ENCODE data around the gene CIBAR2. TPM values are rescaled to one million over a fixed set of nuclear protein-coding genes. Genes with fewer than 3 reads are reported as not detected.

Gene CIBAR2
- total and polyA plus RNA-seq, 2 experiments from 2014 or later: 0.13 TPM; not detected in 1

GRCh38 chr16:85079785-85080570, 32.3 kb downstream of the CIBAR2 start:
- H4K20me1 ChIP-seq (ENCODE audit: insufficient read depth, poor library complexity, severe bottlenecking): no peaks in the 10 kb centered on the region
- no peaks in the 10 kb centered on the region for H3K9me2 ChIP-seq (replicated peaks; ENCODE audit: insufficient read depth)
- H2AFZ ChIP-seq: no peak overlapping the region
- H3K4me1 ChIP-seq (ENCODE audit: insufficient read depth): peaks cover 26% of the 10 kb centered on the region
- 93% methylated on average over 22 of the region's 22 CpGs for WGBS (ENCODE audit: low lambda C conversion rate, missing lambda C conversion rate)
- H3K27me3 ChIP-seq: no peaks in the 10 kb centered on the region
- H3K27ac ChIP-seq: no peak overlapping the region
- no peaks in the 10 kb centered on the region for H3K79me2 ChIP-seq
- TF ChIP-seq CTCF (IDR thresholded peaks at IDR 0.05; ENCODE audit: poor library complexity) (no peak), EZH2phosphoT487 (IDR thresholded peaks at IDR 0.05; ENCODE audit: low read depth, severe bottlenecking, unreplicated experiment) (no peak), EZH2 (IDR thresholded peaks at IDR 0.05; ENCODE audit: borderline replicate concordance) (no peak)
- no peaks in the 10 kb centered on the region for H3K36me3 ChIP-seq (replicated peaks; ENCODE audit: insufficient read depth, low read depth)
- H3K4me3 ChIP-seq: no peak overlapping the region
- no peaks in the 10 kb centered on the region for H3K9me3 ChIP-seq (ENCODE audit: low read depth)
- no peak for DNase-seq (ENCODE audit: low spot score)
- H3K4me2 ChIP-seq: no peak overlapping the region

- H3K4me3 ChIP-seq: no peak overlapping the region
- H3K79me2 ChIP-seq: no peaks in the 10 kb centered on the region
- H3K4me1 ChIP-seq (ENCODE audit: insufficient read depth): peaks cover 26% of the 10 kb centered on the region
- H3K9me3 ChIP-seq (ENCODE audit: low read depth): no peaks in the 10 kb centered on the region
- no peaks in the 10 kb centered on the region for H3K27me3 ChIP-seq
- no peak overlapping the region for H3K27ac ChIP-seq
- H3K36me3 ChIP-seq (replicated peaks; ENCODE audit: insufficient read depth, low read depth): no peaks in the 10 kb centered on the region
- TF ChIP-seq EZH2phosphoT487 (IDR thresholded peaks at IDR 0.05; ENCODE audit: low read depth, severe bottlenecking, unreplicated experiment): no peak
- no peak for TF ChIP-seq CTCF (IDR thresholded peaks at IDR 0.05; ENCODE audit: poor library complexity)
- no peak for TF ChIP-seq EZH2 (IDR thresholded peaks at IDR 0.05; ENCODE audit: borderline replicate concordance)
- WGBS (ENCODE audit: low lambda C conversion rate, missing lambda C conversion rate): 98% methylated on average over 10 of the region's 10 CpGs
- no peaks in the 10 kb centered on the region for H4K20me1 ChIP-seq (ENCODE audit: insufficient read depth, poor library complexity, severe bottlenecking)
- H2AFZ ChIP-seq: no peak overlapping the region
- H3K9me2 ChIP-seq (replicated peaks; ENCODE audit: insufficient read depth): no peaks in the 10 kb centered on the region
- H3K4me2 ChIP-seq: no peak overlapping the region
- DNase-seq (ENCODE audit: low spot score): no peak
Measured at GRCh38 chr16:85078952-85079351, 33.3 kb downstream of the CIBAR2 start.

- WGBS (ENCODE audit: low lambda C conversion rate, missing lambda C conversion rate): 93% methylated on average over 10 of the region's 10 CpGs
- no peak for TF ChIP-seq CTCF (IDR thresholded peaks at IDR 0.05; ENCODE audit: poor library complexity)
- no peak for TF ChIP-seq EZH2 (IDR thresholded peaks at IDR 0.05; ENCODE audit: borderline replicate concordance)
- H3K4me3 ChIP-seq: no peak overlapping the region
Measured at GRCh38 chr16:85078226-85078625, 34.0 kb downstream of the CIBAR2 start.

More at GRCh38 chr16:85078226-85078625, 34.0 kb downstream of the CIBAR2 start:
- H3K27me3 ChIP-seq: no peaks in the 10 kb centered on the region
- H3K4me1 ChIP-seq (ENCODE audit: insufficient read depth): peaks cover 21% of the 10 kb centered on the region
- H3K4me2 ChIP-seq: no peak overlapping the region
- no peaks in the 10 kb centered on the region for H3K79me2 ChIP-seq
- H3K36me3 ChIP-seq (replicated peaks; ENCODE audit: insufficient read depth, low read depth): no peaks in the 10 kb centered on the region
- no peak overlapping the region for H2AFZ ChIP-seq
- H4K20me1 ChIP-seq (ENCODE audit: insufficient read depth, poor library complexity, severe bottlenecking): no peaks in the 10 kb centered on the region
- H3K9me2 ChIP-seq (replicated peaks; ENCODE audit: insufficient read depth): no peaks in the 10 kb centered on the region
- DNase-seq (ENCODE audit: low spot score): no peak
- H3K9me3 ChIP-seq (ENCODE audit: low read depth): no peaks in the 10 kb centered on the region
- no peak overlapping the region for H3K27ac ChIP-seq

Data from hepatocyte (in vitro differentiated cells).